Stimulated activated CD8-positive, alpha-beta memory T cell treated with anti-CD3 and anti-CD28 coated beads, Interleukin-12 subunit alpha, Interleukin-12 subunit beta, amount 100 ng/mL, for 24 hours (primary cell): ENCODE measurements around the gene LCK.
"Not testable (repeated sequence)": the region's sequence is repeated elsewhere in the genome, so short reads cannot be mapped to it uniquely, and the experiment has no call there.

Experiments
- DNase-seq: peaks from one replicate; pipeline ENCODE4 v3.0.0-alpha.2; 2020; ENCODE audit errors: extremely low read depth

The LCK gene

GRCh38 chr1:32273391-32274208 lies 22.5 kb downstream of the LCK start:
- peak; percentile 69 for DNase-seq

GRCh38 chr1:32274646-32275340 lies 23.7 kb downstream of the LCK start:
- DNase-seq = no peak

- DNase-seq = no peak
These were observed 24.4 kb downstream of the LCK start for GRCh38 chr1:32275424-32275823.

- DNase-seq = no peak
These were observed 25.1 kb downstream of the LCK start for GRCh38 chr1:32276032-32276782.

- DNase-seq = not testable (repeated sequence)
These were observed 33.7 kb downstream of the LCK start for GRCh38 chr1:32284777-32285176.

- DNase-seq = no peak
These were observed 34.6 kb downstream of the LCK start for GRCh38 chr1:32285658-32286057.

- no peak for DNase-seq
These were observed 35.7 kb downstream of the LCK start for GRCh38 chr1:32286763-32287162.

- no peak for DNase-seq
These were observed 38.2 kb downstream of the LCK start for GRCh38 chr1:32289256-32289655.

- DNase-seq = no peak
These were observed 40.2 kb downstream of the LCK start for GRCh38 chr1:32291145-32291707.

GRCh38 chr1:32291708-32292538 lies 40.9 kb downstream of the LCK start, which contains the start of gene HDAC1:
HDAC1 (plus strand) TSS chr1:32292083; CDS start chr1:32292170, 87 bp downstream.
- peak; percentile 90 for DNase-seq

GRCh38 chr1:32298211-32298610 lies 47.1 kb downstream of the LCK start:
- not testable (repeated sequence) for DNase-seq

GRCh38 chr1:32299327-32299726 lies 48.3 kb downstream of the LCK start:
- no peak for DNase-seq

GRCh38 chr1:32303358-32303757 lies 52.3 kb downstream of the LCK start:
- no peak for DNase-seq

GRCh38 chr1:32303997-32304622 lies 53.0 kb downstream of the LCK start:
- DNase-seq = no peak

- DNase-seq = no peak
These were observed 54.2 kb downstream of the LCK start for GRCh38 chr1:32305310-32305709.

GRCh38 chr1:32307324-32307723 lies 56.3 kb downstream of the LCK start:
- no peak for DNase-seq

GRCh38 chr1:32309960-32310359 lies 58.9 kb downstream of the LCK start:
- no peak for DNase-seq

GRCh38 chr1:32311709-32312393 lies 60.8 kb downstream of the LCK start:
- no peak for DNase-seq

GRCh38 chr1:32316903-32317277 lies 65.8 kb downstream of the LCK start:
- DNase-seq = no peak
